Activated CD8-positive, alpha-beta memory T cell treated with anti-CD3 and anti-CD28 coated beads, Interleukin-2, amount 10 ng/mL, durations not matched to agents 7 days and 5 days (primary cell): ENCODE measurements around the gene RSPH3. TPM values are rescaled to one million over a fixed set of nuclear protein-coding genes. Genes with fewer than 3 reads are reported as not detected.

ENCODE experiments used
- ATAC-seq: fragments of 150-1000 bp; cut with Tn5 transposase; one replicate; pipeline ENCODE4 v1.10.0; 2021; ENCODE audit warnings: moderate library complexity
- CTCF ChIA-PET: fragments of 350-600 bp; sonication (Branson Sonifier 250); formaldehyde crosslinking; loops from one replicate; lab custom pipeline; 2021; ENCODE audit warnings: antibody characterized with exemption; lab: Charles Lee
- DNase-seq: peaks from one replicate; pipeline ENCODE4 v3.0.0-alpha.2; 2020
- H3K27ac Mint-ChIP-seq: one replicate; pipeline ENCODE4 v1.8.0; 2021; ENCODE audit warnings: mild to moderate bottlenecking, mixed read lengths
- H3K27me3 Mint-ChIP-seq: one replicate; pipeline ENCODE4 v1.8.0; 2021; ENCODE audit warnings: mixed read lengths
- H3K36me3 Mint-ChIP-seq: one replicate; pipeline ENCODE4 v1.8.0; 2021; ENCODE audit warnings: mild to moderate bottlenecking, mixed read lengths
- H3K4me1 Mint-ChIP-seq: one replicate; pipeline ENCODE4 v1.8.0; 2021; ENCODE audit warnings: mixed read lengths
- H3K4me3 Mint-ChIP-seq: one replicate; pipeline ENCODE4 v1.8.0; 2021; ENCODE audit warnings: mild to moderate bottlenecking, moderate library complexity, mixed read lengths
- H3K9me3 Mint-ChIP-seq: one replicate; pipeline ENCODE4 v1.8.0; 2022; ENCODE audit warnings: low read depth, mixed read lengths
- total RNA-seq, 2 experiments: library from RNA; stranded (reverse); gene quantifications; one replicate each; pipeline ENCODE4 v1.2.3, GENCODE V29; 2021

RSPH3 gene
- total RNA-seq = 1 to 10 TPM; 2.1 TPM

- CTCF ChIA-PET = interaction anchor here (0.8 to 13.8 kb wide), 11 partner anchors 9 to 299 kb away, joined by 3 to 320 read pairs (median 5); partner anchors contain the start of gene TAGAP
- Mint-ChIP-seq H3K27ac (peak within 1 kb of the TSS; percentile 71), H3K9me3 (no peaks in the 10 kb centered on the region), H3K4me1 (peaks cover 31% of the 10 kb centered on the region), H3K4me3 (peak within 1 kb of the TSS; percentile 93), H3K27me3 (no peaks in the 10 kb centered on the region), H3K36me3 (peaks cover 3% of the 10 kb centered on the region)
- peak; percentile 92 for ATAC-seq
- peak; percentile 95 for DNase-seq
Measured at GRCh38 chr6:158999666-159000403, at the start of gene RSPH3. Gene RSPH3, minus strand, starts transcription at chr6:159000202. Its CDS starts 652 bp downstream, at chr6:158999550.

GRCh38 chr6:159047891-159048685 is 48.1 kb upstream of the RSPH3 start:
- H3K9me3 Mint-ChIP-seq = no peaks in the 10 kb centered on the region
- CTCF ChIA-PET = no interaction called here
- no peak overlapping the region for H3K4me3 Mint-ChIP-seq
- ATAC-seq = no peak
- H3K27me3 Mint-ChIP-seq = no peaks in the 10 kb centered on the region
- no peak for DNase-seq
- no peak overlapping the region for H3K27ac Mint-ChIP-seq
- peaks cover 32% of the 10 kb centered on the region for H3K4me1 Mint-ChIP-seq
- peaks cover 12% of the 10 kb centered on the region for H3K36me3 Mint-ChIP-seq

- CTCF ChIA-PET = interaction anchor here (2.5 kb wide), 1 partner anchor 65 kb away, joined by 17 read pairs; no protein-coding TSS in a partner anchor
- Mint-ChIP-seq H3K9me3 (no peaks in the 10 kb centered on the region), H3K36me3 (peaks cover 35% of the 10 kb centered on the region), H3K27me3 (no peaks in the 10 kb centered on the region), H3K27ac (peak overlapping the region; percentile 97), H3K4me1 (peaks cover 43% of the 10 kb centered on the region), H3K4me3 (peak overlapping the region; percentile 95)
- ATAC-seq (no peak), DNase-seq (no peak)
Measured at GRCh38 chr6:159045801-159046200, 45.8 kb upstream of the RSPH3 start.

GRCh38 chr6:159044899-159045727 is 45.1 kb upstream of the RSPH3 start, which contains the start of gene TAGAP:
Gene TAGAP, minus strand, starts transcription at chr6:159044991. Its CDS starts 845 bp downstream, at chr6:159044146.
- CTCF ChIA-PET = interaction anchor here (0.6 to 8.8 kb wide), 20 partner anchors 8 to 751 kb away, joined by 3 to 198 read pairs (median 4); no protein-coding TSS in a partner anchor
- Mint-ChIP-seq H3K9me3 (no peaks in the 10 kb centered on the region), H3K27ac (peak within 1 kb of the TSS; percentile 97), H3K4me3 (peak within 1 kb of the TSS; percentile 95), H3K4me1 (peaks cover 50% of the 10 kb centered on the region), H3K36me3 (peaks cover 42% of the 10 kb centered on the region), H3K27me3 (no peaks in the 10 kb centered on the region)
- ATAC-seq (peak; percentile 83), DNase-seq (peak; percentile 94)

GRCh38 chr6:159043947-159044346 is 43.9 kb upstream of the RSPH3 start:
- CTCF ChIA-PET = interaction anchor here (0.8 to 8.8 kb wide), 24 partner anchors 9 to 174 kb away, joined by 3 to 198 read pairs (median 6); partner anchors contain the start of gene RSPH3
- DNase-seq (peak; percentile 70), ATAC-seq (peak; percentile 4)
- no peaks in the 10 kb centered on the region for H3K27me3 Mint-ChIP-seq
- H3K27ac Mint-ChIP-seq = peak overlapping the region; percentile 97
- H3K9me3 Mint-ChIP-seq = no peaks in the 10 kb centered on the region
- H3K4me3 Mint-ChIP-seq = peak overlapping the region; percentile 95
- H3K4me1 Mint-ChIP-seq = peaks cover 61% of the 10 kb centered on the region
- peaks cover 54% of the 10 kb centered on the region for H3K36me3 Mint-ChIP-seq

GRCh38 chr6:159043251-159043650 is 43.2 kb upstream of the RSPH3 start:
- ATAC-seq (peak; percentile 8), DNase-seq (peak; percentile 76)
- Mint-ChIP-seq H3K4me3 (peak overlapping the region; percentile 95), H3K9me3 (no peaks in the 10 kb centered on the region), H3K36me3 (peaks cover 60% of the 10 kb centered on the region), H3K27me3 (no peaks in the 10 kb centered on the region), H3K4me1 (peaks cover 64% of the 10 kb centered on the region), H3K27ac (peak overlapping the region; percentile 97)
- CTCF ChIA-PET = interaction anchor here (0.6 to 8.8 kb wide), 22 partner anchors 9 to 174 kb away, joined by 3 to 198 read pairs (median 7); partner anchors contain the start of gene RSPH3

GRCh38 chr6:159042826-159043181 is 42.8 kb upstream of the RSPH3 start:
- H3K9me3 Mint-ChIP-seq = no peaks in the 10 kb centered on the region
- CTCF ChIA-PET = interaction anchor here (1.0 to 8.8 kb wide), 18 partner anchors 10 to 393 kb away, joined by 3 to 198 read pairs (median 7); partner anchors contain the start of genes RSPH3 and SYTL3
- no peaks in the 10 kb centered on the region for H3K27me3 Mint-ChIP-seq
- H3K27ac Mint-ChIP-seq = peak overlapping the region; percentile 97
- DNase-seq (no peak), ATAC-seq (no peak)
- peaks cover 65% of the 10 kb centered on the region for H3K36me3 Mint-ChIP-seq
- peaks cover 63% of the 10 kb centered on the region for H3K4me1 Mint-ChIP-seq
- H3K4me3 Mint-ChIP-seq = peak overlapping the region; percentile 95

- H3K4me3 Mint-ChIP-seq = peak overlapping the region; percentile 95
- peak; percentile 52 for ATAC-seq
- H3K27me3 Mint-ChIP-seq = no peaks in the 10 kb centered on the region
- H3K4me1 Mint-ChIP-seq = peaks cover 63% of the 10 kb centered on the region
- CTCF ChIA-PET = interaction anchor here (0.5 to 8.8 kb wide), 20 partner anchors 11 to 393 kb away, joined by 3 to 198 read pairs (median 7); partner anchors contain the start of gene SYTL3
- peaks cover 71% of the 10 kb centered on the region for H3K36me3 Mint-ChIP-seq
- H3K9me3 Mint-ChIP-seq = no peaks in the 10 kb centered on the region
- peak overlapping the region; percentile 97 for H3K27ac Mint-ChIP-seq
- peak; percentile 90 for DNase-seq
Measured at GRCh38 chr6:159042003-159042825, 42.2 kb upstream of the RSPH3 start.

DNA sequence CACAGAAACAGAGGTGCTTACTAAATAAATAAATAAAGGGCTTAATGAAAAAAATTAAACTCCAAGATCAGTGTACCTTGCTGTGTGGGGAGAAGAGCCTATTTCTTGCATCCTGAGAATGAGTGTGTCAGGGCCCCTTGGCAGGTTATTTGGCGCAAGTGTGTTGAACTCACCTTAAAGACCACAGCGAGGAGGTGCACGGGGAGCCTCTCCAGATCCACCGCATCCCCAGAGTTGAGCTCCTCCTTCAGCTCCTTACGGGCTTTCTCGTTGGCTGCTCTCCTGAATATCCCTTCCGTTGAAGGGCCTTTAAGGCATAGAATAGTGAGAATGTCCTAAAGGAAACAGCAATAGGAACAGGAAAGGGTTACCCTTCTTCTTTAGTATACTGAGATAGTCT is 41.2 kb upstream of the RSPH3 start:
- DNase-seq = no peak
- peaks cover 65% of the 10 kb centered on the region for H3K4me1 Mint-ChIP-seq
- CTCF ChIA-PET = interaction anchor here (1.0 to 8.8 kb wide), 14 partner anchors 11 to 392 kb away, joined by 3 to 198 read pairs (median 11); partner anchors contain the start of gene SYTL3
- H3K36me3 Mint-ChIP-seq = peaks cover 79% of the 10 kb centered on the region
- no peak for ATAC-seq
- peak overlapping the region; percentile 97 for H3K27ac Mint-ChIP-seq
- no peaks in the 10 kb centered on the region for H3K27me3 Mint-ChIP-seq
- no peaks in the 10 kb centered on the region for H3K9me3 Mint-ChIP-seq
- peak overlapping the region; percentile 95 for H3K4me3 Mint-ChIP-seq

GRCh38 chr6:159039885-159040258 is 39.9 kb upstream of the RSPH3 start:
- DNase-seq = no peak
- Mint-ChIP-seq H3K27me3 (no peaks in the 10 kb centered on the region), H3K27ac (peak overlapping the region; percentile 97), H3K9me3 (no peaks in the 10 kb centered on the region), H3K4me1 (peaks cover 60% of the 10 kb centered on the region), H3K36me3 (peaks cover 91% of the 10 kb centered on the region), H3K4me3 (peak overlapping the region; percentile 95)
- no peak for ATAC-seq
- CTCF ChIA-PET = interaction anchor here (0.8 to 8.8 kb wide), 19 partner anchors 13 to 171 kb away, joined by 3 to 198 read pairs (median 6); partner anchors contain the start of gene RSPH3

DNA sequence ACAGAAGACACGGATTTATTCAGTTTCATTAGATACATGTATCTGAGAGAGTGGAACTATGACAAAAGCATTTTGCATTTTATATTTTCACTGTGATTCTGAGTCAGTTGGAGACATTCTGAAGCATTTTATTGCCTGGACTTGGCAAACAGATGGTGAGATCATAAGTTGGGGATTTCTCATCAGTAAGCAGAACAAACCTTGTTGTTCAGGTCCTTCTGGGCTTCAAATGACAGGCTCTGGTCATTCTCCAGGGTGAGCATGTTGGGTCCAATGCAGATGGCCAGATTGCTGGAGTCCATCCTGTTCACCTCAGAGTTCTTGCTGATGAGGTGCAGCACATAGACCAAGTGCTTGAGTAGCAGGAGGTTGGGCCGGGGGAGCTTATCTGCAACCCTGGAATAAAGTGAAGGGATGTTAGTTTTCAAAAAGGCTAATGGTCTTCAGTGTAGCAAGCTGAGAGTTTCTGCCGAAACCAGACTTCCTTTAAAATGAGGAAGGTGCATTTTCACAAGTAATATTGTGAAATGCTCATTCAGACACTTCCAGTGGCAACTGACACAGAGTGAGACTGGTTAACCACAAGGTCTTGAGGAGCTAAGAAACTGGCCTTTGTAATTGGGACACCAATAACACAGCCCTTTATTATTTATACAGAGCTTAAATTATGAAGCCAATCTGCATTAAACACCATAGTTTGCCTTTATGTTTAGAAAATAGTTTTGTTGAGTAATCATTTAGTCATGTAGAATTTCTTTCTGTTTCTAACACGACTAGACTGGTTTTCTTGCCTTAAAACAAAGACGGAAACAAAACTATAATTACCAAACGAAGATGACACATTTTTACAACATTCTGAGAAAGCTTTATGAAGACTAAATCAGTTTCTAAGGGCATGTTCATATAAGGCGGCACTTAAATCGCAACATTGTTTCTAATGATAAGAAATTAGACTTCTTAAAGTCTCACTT is 39.2 kb upstream of the RSPH3 start:
- peak; percentile 80 for DNase-seq
- H3K4me3 Mint-ChIP-seq = peak overlapping the region; percentile 95

More for the DNA sequence above, 39.2 kb upstream of the RSPH3 start:
- Mint-ChIP-seq H3K9me3 (no peaks in the 10 kb centered on the region), H3K4me1 (peaks cover 60% of the 10 kb centered on the region), H3K27me3 (no peaks in the 10 kb centered on the region), H3K27ac (peak overlapping the region; percentile 97), H3K36me3 (peaks cover 93% of the 10 kb centered on the region)
- ATAC-seq = peak; percentile 40
- CTCF ChIA-PET = interaction anchor here (0.5 to 8.8 kb wide), 21 partner anchors 14 to 605 kb away, joined by 3 to 198 read pairs (median 6); partner anchors contain the start of gene RSPH3
